GM12891 (cell line): Measurements from ENCODE around the gene TEX19.
"Not testable (repeated sequence)": the region's sequence is repeated elsewhere in the genome, so short reads cannot be mapped to it uniquely, and the experiment has no call there.

Source experiments
- DNase-seq: peaks from one replicate; pipeline ENCODE4 v3.0.0; 2011; ENCODE audit warnings: low spot score; ENCODE audit not compliant: insufficient read length
- FAIRE-seq: peaks from 2 replicates; lab custom pipeline; 2011; peaks lifted over from hg19 to GRCh38; lab: Jason Lieb, UNC
- PAX5 ChIP-seq: IDR thresholded peaks from 2 replicates; pipeline ENCODE4 v1.6.1; 2011; ENCODE audit warnings: low read length, moderate library complexity, mild to moderate bottlenecking; ENCODE audit not compliant: insufficient read depth, severe bottlenecking
- POLR2A ChIP-seq: IDR thresholded peaks from 2 replicates; pipeline ENCODE4 v1.6.1; 2011; ENCODE audit warnings: low read depth, low read length, control low read depth
- POLR2AphosphoS5 ChIP-seq: IDR thresholded peaks from 2 replicates; pipeline ENCODE4 v1.6.1; 2011; ENCODE audit warnings: low read depth, low read length, control low read depth
- POU2F2 ChIP-seq: IDR thresholded peaks from 2 replicates; pipeline ENCODE4 v1.6.1; 2011; ENCODE audit warnings: low read depth, mild to moderate bottlenecking, control low read depth, low read length, moderate library complexity
- SPI1 ChIP-seq: IDR thresholded peaks from 2 replicates; pipeline ENCODE4 v1.6.1; 2011; ENCODE audit warnings: low read depth, low read length, control low read depth
- TAF1 ChIP-seq: IDR thresholded peaks from 2 replicates; pipeline ENCODE4 v1.6.1; 2011; ENCODE audit warnings: low read depth, low read length, control low read depth

Gene TEX19

DNA sequence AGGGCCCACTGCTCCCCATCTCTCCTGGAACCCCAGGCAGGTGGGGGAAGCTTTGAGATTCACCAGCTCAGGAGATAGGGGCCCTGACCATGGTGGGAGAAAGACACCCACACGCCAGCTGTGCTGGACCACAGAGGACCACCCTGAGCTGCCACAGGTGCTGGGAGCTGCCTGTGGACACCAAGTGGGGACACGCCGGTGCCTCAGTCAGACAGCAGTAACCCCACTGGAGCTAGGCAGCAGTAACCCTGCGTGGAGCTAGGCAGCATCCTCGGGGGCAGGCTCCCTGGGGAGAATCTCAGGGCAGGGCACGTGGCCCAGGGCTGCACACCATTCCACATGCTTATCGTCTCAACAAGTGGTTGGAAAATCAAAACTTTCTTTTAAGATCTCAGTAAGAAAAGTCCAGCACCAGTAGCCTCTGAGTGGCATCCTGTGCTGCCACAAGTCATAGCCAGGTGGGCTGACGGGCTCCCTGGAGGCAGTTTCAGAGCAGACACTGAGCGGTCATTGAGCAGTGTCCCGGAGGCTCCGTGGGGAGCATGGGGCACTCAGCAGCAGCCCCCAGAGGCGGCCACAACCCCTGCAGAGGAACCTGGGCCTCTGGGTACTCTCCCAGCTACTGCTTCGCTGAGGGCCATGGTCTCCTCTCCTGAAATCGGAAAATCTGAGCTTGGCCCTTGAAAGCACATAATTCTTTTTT is 51.1 kb downstream of the TEX19 start:
- no peak for FAIRE-seq
- DNase-seq, result no peak
- TF ChIP-seq SPI1 (no peak), TAF1 (no peak), POU2F2 (no peak), PAX5 (no peak), POLR2AphosphoS5 (no peak), POLR2A (no peak)

DNA sequence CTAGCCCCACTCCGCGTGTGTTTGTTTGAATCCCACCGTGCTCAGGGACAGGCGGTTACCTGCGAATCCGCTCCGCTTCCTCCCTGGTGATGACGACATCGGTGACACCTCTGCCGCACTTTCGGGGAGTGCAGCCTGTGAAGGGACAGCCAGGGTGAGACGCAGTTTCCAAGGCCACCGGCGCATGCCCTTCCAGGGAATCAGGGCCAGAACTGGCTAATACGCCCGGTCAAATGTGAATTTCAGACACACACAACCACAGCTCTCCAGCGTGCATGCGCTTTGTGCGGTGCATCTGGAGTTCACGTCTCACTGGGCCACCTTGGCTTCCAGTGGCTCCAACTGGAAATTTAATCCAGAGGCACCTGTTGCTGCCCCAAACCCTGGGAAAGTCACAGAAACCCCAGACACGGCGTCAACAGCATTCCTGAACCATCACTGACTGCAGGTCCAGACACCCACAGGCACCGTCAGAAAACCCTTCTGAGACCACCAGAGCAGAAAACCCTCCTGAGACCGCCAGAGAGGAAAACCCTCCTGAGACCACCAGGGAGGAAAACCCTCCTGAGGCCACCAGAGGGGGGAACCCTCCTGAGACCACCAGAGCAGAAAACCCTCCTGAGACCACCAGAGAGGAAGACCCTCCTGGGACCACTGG is 52.5 kb downstream of the TEX19 start:
- no peak for DNase-seq
- FAIRE-seq, result no peak
- TF ChIP-seq PAX5, result no peak
- TF ChIP-seq POU2F2, result no peak
- TF ChIP-seq TAF1, result no peak

DNA sequence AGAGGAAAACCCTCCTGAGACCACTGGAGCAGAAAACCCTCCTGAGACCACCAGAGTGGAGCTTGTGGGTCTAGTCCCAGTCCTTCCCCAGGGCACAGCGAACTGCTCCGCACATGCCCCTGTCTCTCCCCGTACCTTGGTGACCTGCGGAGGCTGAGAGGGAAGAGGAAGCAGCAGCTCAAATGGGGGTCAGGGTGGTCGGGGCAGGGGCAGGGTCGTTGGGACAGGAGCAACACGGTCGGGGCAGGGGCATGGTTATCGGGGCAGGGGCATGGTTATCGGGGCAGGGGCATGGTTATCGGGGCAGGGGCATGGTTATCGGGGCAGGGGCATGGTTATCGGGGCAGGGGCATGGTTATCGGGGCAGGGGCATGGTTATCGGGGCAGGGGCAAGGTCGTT is 53.0 kb downstream of the TEX19 start:
- DNase-seq, FAIRE-seq: not testable (repeated sequence)

DNA sequence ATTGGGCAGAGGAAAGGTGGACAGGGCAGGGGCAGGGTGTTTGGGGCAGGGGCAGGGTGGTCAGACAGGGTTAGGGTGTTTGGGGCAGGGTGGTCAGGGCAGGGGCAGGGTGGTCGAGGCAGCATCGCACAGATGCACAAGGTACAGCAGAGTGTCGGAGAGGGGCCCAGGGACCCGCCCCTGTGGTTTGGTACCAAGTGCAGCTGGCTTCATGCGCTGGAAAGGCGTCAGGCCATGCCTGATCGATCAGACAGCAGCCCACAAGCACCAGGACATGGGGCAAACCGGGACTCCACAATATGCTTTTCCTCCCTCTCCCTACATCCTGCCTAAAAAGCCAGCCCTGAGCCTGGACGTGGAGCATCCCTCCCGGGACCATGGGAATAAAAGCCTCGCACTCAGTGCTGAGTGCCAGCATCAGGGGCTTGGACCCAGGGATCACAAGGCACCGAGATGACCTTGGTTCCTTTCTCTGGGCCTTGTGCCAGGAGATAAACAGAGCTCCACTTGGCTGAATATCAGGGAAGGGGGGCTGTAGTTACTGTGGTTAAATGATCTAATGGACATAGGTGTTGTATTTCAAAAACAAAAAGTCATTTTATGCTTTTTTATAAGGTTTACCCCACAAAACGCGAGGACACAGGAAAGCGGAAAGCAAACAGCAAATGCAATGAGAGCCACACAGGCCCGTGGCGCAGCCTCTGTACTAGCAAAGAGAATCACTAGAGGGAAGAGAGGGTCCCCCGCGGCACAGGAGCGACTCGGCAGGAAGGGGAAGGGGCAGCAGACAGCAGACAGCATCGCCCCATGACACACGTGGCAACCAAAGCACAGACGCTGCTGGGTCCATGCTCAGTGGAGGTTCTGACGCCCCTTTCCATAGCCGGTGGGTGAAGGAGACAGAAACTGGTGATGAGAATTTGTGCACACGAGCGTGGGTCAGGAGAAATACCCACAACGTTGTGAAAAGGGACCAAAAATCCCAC is 53.8 kb downstream of the TEX19 start:
- FAIRE-seq (no peak), DNase-seq (no peak)
- TF ChIP-seq PAX5 (no peak), POU2F2 (no peak), TAF1 (no peak), SPI1 (no peak), POLR2A (no peak), POLR2AphosphoS5 (no peak)
